HepG2 (cell line): ENCODE results near the gene TNPO3. TPM values are rescaled to one million over a fixed set of nuclear protein-coding genes. Genes with fewer than 3 reads are reported as not detected.

Source experiments
- ATAC-seq: fragments of 200-7000 bp; cut with Tn5 transposase; 3 replicates; pipeline ENCODE4 v1.9.1; 2020; ENCODE audit warnings: mild to moderate bottlenecking, moderate library complexity
- BruUV-seq: library from RNA; stranded (reverse); fragments of 400-500 nt; replicated peaks from 2 replicates; lab custom pipeline; 2021; lab: Mats Ljungman, UMichigan
- CTCF ChIA-PET: fragments of 300-600 bp; formaldehyde crosslinking; extraction: SDS; loops from one replicate; lab custom pipeline; 2021; ENCODE audit warnings: low total read pairs, inconsistent platforms, low intra/inter-chr PET ratio; lab: Yijun Ruan, JAX
- POLR2A ChIA-PET: fragments of 350-600 bp; sonication (Branson Sonifier 250); formaldehyde crosslinking; loops from one replicate; lab custom pipeline; 2020; ENCODE audit warnings: antibody characterized with exemption, inconsistent platforms; lab: Yijun Ruan, JAX
- DNase-seq: peaks from one replicate; pipeline ENCODE4 v3.0.0-alpha.2; 2015; ENCODE audit warnings: low spot score
- FAIRE-seq: peaks from 3 replicates; lab custom pipeline; 2011; peaks lifted over from hg19 to GRCh38; lab: Jason Lieb, UNC
- H2AFZ ChIP-seq: one replicate; pipeline ENCODE4 v1.6.1; 2011; ENCODE audit warnings: low read length, inconsistent platforms
- H3K27ac ChIP-seq: fragments of 300-600 bp; 3 replicates; pipeline ENCODE4 v1.8.0; 2011; ENCODE audit warnings: mixed run types, mild to moderate bottlenecking, mixed read lengths, low read length, inconsistent platforms; ENCODE audit not compliant: insufficient read depth; ENCODE audit errors: extremely low read length
- H3K27me3 ChIP-seq, 2 experiments: fragments of 200-600 bp in 1 of 2; 2 replicates in 1 of 2; 3 replicates in 1 of 2; pipeline versions ENCODE4 v1.6.0 to v1.8.0; 2011; ENCODE audit warnings: low read length in 2 of 2, mild to moderate bottlenecking in 2 of 2, moderate library complexity in 2 of 2, inconsistent platforms in 1 of 2; ENCODE audit not compliant: insufficient read depth in 2 of 2, control insufficient read depth in 1 of 2
- H3K36me3 ChIP-seq, 2 experiments: fragments of 200-600 bp in 1 of 2; replicated peaks in 1 of 2; 2 replicates in 1 of 2; 3 replicates in 1 of 2; pipeline versions ENCODE4 v1.5.1 to v1.8.0; 2011; ENCODE audit warnings: low read length in 2 of 2, inconsistent platforms in 1 of 2; ENCODE audit not compliant: insufficient read depth in 2 of 2, control insufficient read depth in 1 of 2
- H3K4me1 ChIP-seq: 2 replicates; pipeline ENCODE4 v1.5.1; 2012; ENCODE audit warnings: low read length, inconsistent platforms; ENCODE audit not compliant: insufficient read depth
- H3K4me2 ChIP-seq: 2 replicates; pipeline ENCODE4 v1.6.0; 2011; ENCODE audit warnings: low read depth, low read length, inconsistent platforms
- H3K4me3 ChIP-seq, 3 experiments: fragments of 200-600 bp in 1 of 3; sonication (generic), shearing (Covaris generic) in 1 of 3; replicated peaks in 1 of 3; 2 replicates each; pipeline ENCODE4 v1.5.1; 2011 to 2016; ENCODE audit warnings: low read length in 3 of 3, inconsistent platforms in 2 of 3, low read depth in 2 of 3, mild to moderate bottlenecking in 2 of 3, control low read depth in 1 of 3, mixed read lengths in 1 of 3; ENCODE audit not compliant: insufficient read depth in 1 of 3
- H3K79me2 ChIP-seq: one replicate; pipeline ENCODE4 v1.6.1; 2011; ENCODE audit warnings: low read length, inconsistent platforms; ENCODE audit not compliant: insufficient read depth
- H3K9ac ChIP-seq: 2 replicates; pipeline ENCODE4 v1.6.0; 2011; ENCODE audit warnings: mild to moderate bottlenecking, low read depth, low read length, inconsistent platforms; ENCODE audit not compliant: insufficient read depth
- H3K9me3 ChIP-seq: 2 replicates; pipeline ENCODE4 v1.5.1; 2012; ENCODE audit warnings: mild to moderate bottlenecking, low read length
- H4K20me1 ChIP-seq: 2 replicates; pipeline ENCODE4 v1.6.0; 2011; ENCODE audit warnings: inconsistent platforms, mild to moderate bottlenecking, low read length, moderate library complexity; ENCODE audit not compliant: insufficient read depth
- ASH2L ChIP-seq: fragments of 300-600, 200-600 bp; sonication (generic); IDR thresholded peaks from 2 replicates; pipeline ENCODE4 v1.7.0; 2017; ENCODE audit warnings: low read depth, mild to moderate bottlenecking, moderate library complexity, mixed read lengths, low read length; ENCODE audit not compliant: insufficient read length
- KLF9 ChIP-seq: IDR thresholded peaks from 2 replicates; pipeline ENCODE4 v1.6.1; 2016; ENCODE audit warnings: low read depth
- MEF2D ChIP-seq: sonication (generic); formaldehyde crosslinking; IDR thresholded peaks from 2 replicates; pipeline ENCODE4 v1.5.1; 2020; ENCODE audit warnings: mild to moderate bottlenecking, missing genetic modification reagents
- MIXL1 ChIP-seq: IDR thresholded peaks from 2 replicates; pipeline ENCODE4 v1.6.1; 2016
- NONO ChIP-seq, 2 experiments: fragments of 450-650 bp in 1 of 2; sonication (generic) in 1 of 2; formaldehyde crosslinking in 1 of 2; IDR thresholded peaks in 1 of 2; conservative IDR thresholded peaks in 1 of 2; 2 replicates each; pipeline versions ENCODE4 v1.6.1 to v1.8.0; 2017 to 2022; ENCODE audit warnings: mild to moderate bottlenecking in 1 of 2, missing genetic modification reagents in 1 of 2, moderate library complexity in 1 of 2
- ZIK1 ChIP-seq: sonication (generic); formaldehyde crosslinking; IDR thresholded peaks from 2 replicates; pipeline ENCODE4 v1.5.0; 2020; ENCODE audit warnings: mild to moderate bottlenecking, low read depth, missing genetic modification reagents, borderline replicate concordance
- ZNF121 ChIP-seq: sonication (generic); formaldehyde crosslinking; IDR thresholded peaks from 2 replicates; pipeline ENCODE4 v1.5.0; 2020; ENCODE audit warnings: mild to moderate bottlenecking, missing genetic modification reagents
- ZNF232 ChIP-seq: sonication (generic); formaldehyde crosslinking; IDR thresholded peaks from 2 replicates; pipeline ENCODE4 v1.4.0; 2020; ENCODE audit warnings: missing genetic modification reagents, borderline replicate concordance
- ZNF629 ChIP-seq: sonication (generic); formaldehyde crosslinking; conservative IDR thresholded peaks from 2 replicates; pipeline ENCODE4 v1.5.0; 2020; ENCODE audit warnings: missing genetic modification reagents
- WGBS: methylation state at CpG from one replicate; pipeline ENCODE4 v1.1.6; 2017; ENCODE audit warnings: low lambda C conversion rate; 5-methylcytosine and 5-hydroxymethylcytosine counted together
- in situ Hi-C: cut with HindIII; loops from 2 replicates; pipeline ENCODE4 v1.10.0; 2017; ENCODE audit warnings: low pct_unique_long_range_greater_than_20kb; ENCODE audit not compliant: extremely low pct_ligation_motif_present
- intact Hi-C: fragments of 100-400 bp; cut with micrococcal nuclease; formaldehyde crosslinking; loops from one replicate; pipeline ENCODE4 v1.10.0; 2022; ENCODE audit not compliant: unreplicated experiment
- polyA plus RNA-seq, 8 experiments: library from polyadenylated mRNA; depleted of rRNA in 3 of 8; stranded (reverse) in 7 of 8; unstranded in 1 of 8; fragments of >200 nt; fragmentation: Illumina TruSeq in 4 of 8; extraction: Trizol in 4 of 8; gene quantifications; 2 replicates each; pipeline versions ENCODE4 v1.2.1 to v1.2.3, GENCODE V29; 2011 to 2016; ENCODE audit warnings: low read depth in 4 of 8, missing spikeins in 1 of 8, mixed read lengths in 1 of 8; ENCODE audit not compliant: insufficient read depth in 1 of 8
- total RNA-seq, 5 experiments: library from RNA; depleted of rRNA; stranded (reverse); fragments of >200 nt; fragmentation: Illumina TruSeq; extraction: Trizol; gene quantifications; 2 replicates each; pipeline ENCODE4 v1.2.3, GENCODE V29; 2016; ENCODE audit warnings: low read depth in 1 of 5

Gene TNPO3
- total and polyA plus RNA-seq, 2 of the 13 experiments (the other 11 are each of a cell fraction or from before 2014, with no cell fraction given): 23.8 to 44.6 TPM

DNA sequence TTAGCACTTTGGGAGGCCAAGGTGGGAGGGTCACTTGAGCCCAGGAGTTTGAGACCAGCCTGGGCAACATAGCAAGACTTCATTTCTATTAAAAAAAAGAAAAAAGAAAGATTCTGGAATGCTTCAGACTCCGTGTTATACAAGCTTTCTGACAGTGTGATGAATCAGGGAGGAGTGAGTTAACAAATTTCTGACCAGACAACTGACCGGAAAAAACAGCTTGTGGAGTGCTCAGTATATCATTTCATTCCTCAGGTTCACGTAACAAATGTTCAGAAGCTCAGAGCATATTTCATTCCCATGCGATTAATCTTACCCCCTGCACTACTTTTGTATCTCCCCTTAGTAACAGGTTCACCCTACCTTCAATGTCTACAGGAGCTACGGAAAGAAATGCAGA, 28.6 kb upstream of the TNPO3 start:
- in situ Hi-C loops: no loop called here
- Histone ChIP-seq H4K20me1 (no peaks in the 10 kb centered on the region), H3K9me3 (no peaks in the 10 kb centered on the region), H3K27me3 (no peaks in the 10 kb centered on the region; a peak in 1 of 5 replicates), H3K4me3 (no peak overlapping the region), H2AFZ (peak overlapping the region; percentile 27), H3K4me1 (no peaks in the 10 kb centered on the region), H3K36me3 (no peaks in the 10 kb centered on the region), H3K27ac (no peak overlapping the region), H3K4me2 (no peak overlapping the region), H3K79me2 (no peaks in the 10 kb centered on the region), H3K9ac (no peak overlapping the region)
- TF ChIP-seq ZNF232: no peak
- no peak for TF ChIP-seq KLF9
- no peak for TF ChIP-seq NONO (IDR thresholded peaks at IDR 0.05)
- no peak for TF ChIP-seq NONO (CRISPR knock-in tag; conservative IDR thresholded peaks at IDR 0.05)
- TF ChIP-seq ZNF629 (CRISPR knock-in tag): no peak
- TF ChIP-seq ASH2L: no peak
- TF ChIP-seq ZIK1: no peak
- no peak for TF ChIP-seq MEF2D (CRISPR knock-in tag)
- ChIA-PET POLR2A (no interaction called here), CTCF (no interaction called here)
- WGBS: 43% methylated on average over 5 of the region's 5 CpGs
- BruUV-seq: no TSS peak
- FAIRE-seq (no peak), ATAC-seq (no peak), DNase-seq (no peak)
- intact Hi-C loops: no loop called here

DNA sequence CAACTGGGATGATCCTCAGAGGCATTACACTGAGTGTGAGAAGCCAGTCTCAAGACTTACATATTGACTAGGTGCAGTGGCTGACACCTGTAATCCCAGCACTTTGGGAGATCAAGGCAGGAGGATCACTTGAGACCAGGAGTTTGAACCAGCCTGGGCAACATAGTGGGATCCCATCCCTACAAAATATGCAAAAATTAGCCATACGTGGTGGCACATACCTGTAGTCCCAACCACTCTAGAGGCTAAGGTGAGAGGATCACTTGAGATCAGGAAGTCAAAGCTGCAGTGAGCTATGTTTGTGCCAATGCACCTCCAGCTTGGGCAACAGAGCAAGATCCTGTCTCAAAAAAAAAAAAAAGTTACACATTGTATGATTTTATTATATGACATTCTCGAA, 23.5 kb upstream of the TNPO3 start:
- FAIRE-seq: no peak
- in situ Hi-C loops: no loop called here
- WGBS: 36% methylated on average over 2 of the region's 2 CpGs

More for the DNA sequence above, 23.5 kb upstream of the TNPO3 start:
- DNase-seq: no peak
- ChIA-PET POLR2A (no interaction called here), CTCF (no interaction called here)
- no peak overlapping the region for H3K4me2 ChIP-seq
- H3K27me3 ChIP-seq: no peaks in the 10 kb centered on the region
- H3K79me2 ChIP-seq: no peaks in the 10 kb centered on the region
- intact Hi-C loops: no loop called here
- no peaks in the 10 kb centered on the region for H3K4me1 ChIP-seq
- ATAC-seq: no peak
- TF ChIP-seq MIXL1: no peak
- TF ChIP-seq ZNF121 (CRISPR knock-in tag): 0 out of 2 replicates have a peak, but pooled peaks have one; percentile 14
- no peak overlapping the region for H3K9ac ChIP-seq
- no peaks in the 10 kb centered on the region for H4K20me1 ChIP-seq
- no peaks in the 10 kb centered on the region for H3K9me3 ChIP-seq
- no TSS peak for BruUV-seq
- no peak overlapping the region for H2AFZ ChIP-seq
- no peak overlapping the region for H3K4me3 ChIP-seq
- H3K27ac ChIP-seq: no peak overlapping the region
- no peaks in the 10 kb centered on the region for H3K36me3 ChIP-seq
